Neural cell (in vitro differentiated cells): Measurements from ENCODE around the gene WDR7.

ENCODE experiments used
- EZH2 ChIP-seq: fragments of 200-600, 300-800 bp; shearing (Covaris generic), sonication (generic); IDR thresholded peaks from 2 replicates; pipeline ENCODE4 v1.6.1; 2014; ENCODE audit warnings: antibody characterized with exemption, low read length, borderline replicate concordance, mild to moderate bottlenecking; ENCODE audit not compliant: insufficient read depth, poor library complexity, severe bottlenecking
- POLR2AphosphoS5 ChIP-seq: IDR thresholded peaks from 2 replicates; pipeline ENCODE4 v1.6.1; 2012
- RAD21 ChIP-seq: fragments of 450-650 bp; conservative IDR thresholded peaks from 2 replicates; pipeline ENCODE4 v1.6.1; 2014; ENCODE audit warnings: antibody characterized with exemption, mild to moderate bottlenecking, moderate library complexity
- SMC3 ChIP-seq: fragments of 450-650 bp; conservative IDR thresholded peaks from 2 replicates; pipeline ENCODE4 v1.6.1; 2014; ENCODE audit warnings: antibody characterized with exemption, mild to moderate bottlenecking, moderate library complexity; ENCODE audit not compliant: poor library complexity
- TF ChIP-seq, protein P1 (sequence below): IDR thresholded peaks from 2 replicates; pipeline ENCODE4 v1.6.1; 2012; ENCODE audit warnings: borderline replicate concordance
- TF ChIP-seq, protein P2 (sequence below): fragments of 450-650 bp; IDR thresholded peaks from 2 replicates; pipeline ENCODE4 v1.5.1; 2014; ENCODE audit warnings: antibody characterized with exemption, mild to moderate bottlenecking, moderate library complexity; ENCODE audit not compliant: poor library complexity, severe bottlenecking

DNA sequence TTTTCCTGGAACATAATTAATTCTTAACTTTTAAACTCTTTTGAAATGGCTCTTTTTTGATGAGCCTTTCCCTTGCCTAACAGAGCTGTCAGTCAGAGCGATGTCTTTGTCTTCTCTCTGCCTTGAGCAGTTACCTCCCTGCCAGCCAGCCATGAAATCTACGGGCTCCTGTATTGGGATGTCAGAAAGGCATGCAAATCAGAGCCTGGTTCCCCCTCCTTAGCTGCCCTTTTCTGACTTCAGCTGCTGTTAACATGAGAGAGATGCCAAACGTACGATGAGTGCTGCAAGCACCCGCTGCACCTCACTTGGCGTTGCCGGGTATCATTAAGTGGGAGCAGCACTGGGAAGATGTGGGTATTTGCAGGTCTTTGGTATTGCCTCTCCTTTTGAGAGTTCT is 364.3 kb downstream of the WDR7 start:
- TF ChIP-seq, protein P1, sequence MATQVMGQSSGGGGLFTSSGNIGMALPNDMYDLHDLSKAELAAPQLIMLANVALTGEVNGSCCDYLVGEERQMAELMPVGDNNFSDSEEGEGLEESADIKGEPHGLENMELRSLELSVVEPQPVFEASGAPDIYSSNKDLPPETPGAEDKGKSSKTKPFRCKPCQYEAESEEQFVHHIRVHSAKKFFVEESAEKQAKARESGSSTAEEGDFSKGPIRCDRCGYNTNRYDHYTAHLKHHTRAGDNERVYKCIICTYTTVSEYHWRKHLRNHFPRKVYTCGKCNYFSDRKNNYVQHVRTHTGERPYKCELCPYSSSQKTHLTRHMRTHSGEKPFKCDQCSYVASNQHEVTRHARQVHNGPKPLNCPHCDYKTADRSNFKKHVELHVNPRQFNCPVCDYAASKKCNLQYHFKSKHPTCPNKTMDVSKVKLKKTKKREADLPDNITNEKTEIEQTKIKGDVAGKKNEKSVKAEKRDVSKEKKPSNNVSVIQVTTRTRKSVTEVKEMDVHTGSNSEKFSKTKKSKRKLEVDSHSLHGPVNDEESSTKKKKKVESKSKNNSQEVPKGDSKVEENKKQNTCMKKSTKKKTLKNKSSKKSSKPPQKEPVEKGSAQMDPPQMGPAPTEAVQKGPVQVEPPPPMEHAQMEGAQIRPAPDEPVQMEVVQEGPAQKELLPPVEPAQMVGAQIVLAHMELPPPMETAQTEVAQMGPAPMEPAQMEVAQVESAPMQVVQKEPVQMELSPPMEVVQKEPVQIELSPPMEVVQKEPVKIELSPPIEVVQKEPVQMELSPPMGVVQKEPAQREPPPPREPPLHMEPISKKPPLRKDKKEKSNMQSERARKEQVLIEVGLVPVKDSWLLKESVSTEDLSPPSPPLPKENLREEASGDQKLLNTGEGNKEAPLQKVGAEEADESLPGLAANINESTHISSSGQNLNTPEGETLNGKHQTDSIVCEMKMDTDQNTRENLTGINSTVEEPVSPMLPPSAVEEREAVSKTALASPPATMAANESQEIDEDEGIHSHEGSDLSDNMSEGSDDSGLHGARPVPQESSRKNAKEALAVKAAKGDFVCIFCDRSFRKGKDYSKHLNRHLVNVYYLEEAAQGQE, result no peak
- TF ChIP-seq, protein P2, sequence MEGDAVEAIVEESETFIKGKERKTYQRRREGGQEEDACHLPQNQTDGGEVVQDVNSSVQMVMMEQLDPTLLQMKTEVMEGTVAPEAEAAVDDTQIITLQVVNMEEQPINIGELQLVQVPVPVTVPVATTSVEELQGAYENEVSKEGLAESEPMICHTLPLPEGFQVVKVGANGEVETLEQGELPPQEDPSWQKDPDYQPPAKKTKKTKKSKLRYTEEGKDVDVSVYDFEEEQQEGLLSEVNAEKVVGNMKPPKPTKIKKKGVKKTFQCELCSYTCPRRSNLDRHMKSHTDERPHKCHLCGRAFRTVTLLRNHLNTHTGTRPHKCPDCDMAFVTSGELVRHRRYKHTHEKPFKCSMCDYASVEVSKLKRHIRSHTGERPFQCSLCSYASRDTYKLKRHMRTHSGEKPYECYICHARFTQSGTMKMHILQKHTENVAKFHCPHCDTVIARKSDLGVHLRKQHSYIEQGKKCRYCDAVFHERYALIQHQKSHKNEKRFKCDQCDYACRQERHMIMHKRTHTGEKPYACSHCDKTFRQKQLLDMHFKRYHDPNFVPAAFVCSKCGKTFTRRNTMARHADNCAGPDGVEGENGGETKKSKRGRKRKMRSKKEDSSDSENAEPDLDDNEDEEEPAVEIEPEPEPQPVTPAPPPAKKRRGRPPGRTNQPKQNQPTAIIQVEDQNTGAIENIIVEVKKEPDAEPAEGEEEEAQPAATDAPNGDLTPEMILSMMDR, result no peak
- peak; percentile 10 for TF ChIP-seq POLR2AphosphoS5
- TF ChIP-seq RAD21, result no peak
- no peak for TF ChIP-seq EZH2
- TF ChIP-seq SMC3, result no peak
